Activated CD4-positive, alpha-beta T cell treated with anti-CD3 and anti-CD28 coated beads, Interleukin-2, amount 50 U/mL, for 24 hours (primary cell): ENCODE results near the gene ANKRD2.
"Not testable (repeated sequence)": the region's sequence is repeated elsewhere in the genome, so short reads cannot be mapped to it uniquely, and the experiment has no call there.

ENCODE experiments used
- DNase-seq, 2 donors: peaks; one replicate each; pipeline ENCODE4 v3.0.0-alpha.2; 2020; ENCODE audit warnings: low read depth in 1 of 2, low spot score in 1 of 2

ANKRD2 gene

GRCh38 chr10:97571622-97572021 lies 957 bp upstream of the ANKRD2 start:
- no peak for DNase-seq

- no peak for DNase-seq
Observed at GRCh38 chr10:97573021-97573420, 442 bp downstream of the ANKRD2 start.

- no peak for DNase-seq
Observed at GRCh38 chr10:97573672-97574071, 1.1 kb downstream of the ANKRD2 start.

GRCh38 chr10:97574374-97575126 lies 2.0 kb downstream of the ANKRD2 start:
- no peak for DNase-seq

- DNase-seq, result no peak
Observed at GRCh38 chr10:97575127-97575668, 2.6 kb downstream of the ANKRD2 start.

- not testable (repeated sequence) for DNase-seq
Observed at GRCh38 chr10:97576487-97576886, 3.9 kb downstream of the ANKRD2 start.

GRCh38 chr10:97577701-97578100 lies 5.1 kb downstream of the ANKRD2 start:
- DNase-seq, result no peak

- no peak for DNase-seq
Observed at GRCh38 chr10:97578171-97578844, 5.7 kb downstream of the ANKRD2 start.

GRCh38 chr10:97580421-97581367 lies 8.1 kb downstream of the ANKRD2 start:
- no peak for DNase-seq

- DNase-seq, result no peak
Observed at GRCh38 chr10:97582169-97582568, 9.6 kb downstream of the ANKRD2 start.

- no peak for DNase-seq
Observed at GRCh38 chr10:97583476-97583875, 10.9 kb downstream of the ANKRD2 start.

GRCh38 chr10:97584060-97584797 lies 11.7 kb downstream of the ANKRD2 start, which contains the start of gene HOGA1:
HOGA1 (plus strand) TSS chr10:97584389; CDS start chr10:97584704, 315 bp downstream.
- DNase-seq, result no peak

GRCh38 chr10:97584798-97585438 lies 12.3 kb downstream of the ANKRD2 start:
- no peak for DNase-seq

- DNase-seq, result no peak
Observed at GRCh38 chr10:97585439-97585811, 12.8 kb downstream of the ANKRD2 start.

- no peak for DNase-seq
Observed at GRCh38 chr10:97587183-97587582, 14.6 kb downstream of the ANKRD2 start.

- DNase-seq, result no peak
Observed at GRCh38 chr10:97589479-97589878, 16.9 kb downstream of the ANKRD2 start, which contains the start of gene C10orf62. C10orf62 (plus strand) TSS chr10:97589721; CDS start chr10:97589898, 177 bp downstream.

- no peak for DNase-seq
Observed at GRCh38 chr10:97590082-97590747, 17.6 kb downstream of the ANKRD2 start.

GRCh38 chr10:97590748-97591495 lies 18.3 kb downstream of the ANKRD2 start:
- DNase-seq, result no peak

GRCh38 chr10:97593421-97593820 lies 20.8 kb downstream of the ANKRD2 start:
- no peak for DNase-seq
